Transverse colon (tissue), 4 donors: ENCODE data around the gene LDB2. TPM values are rescaled to one million over a fixed set of nuclear protein-coding genes. Genes with fewer than 3 reads are reported as not detected.

ENCODE experiments used
- DNase-seq: peaks from one replicate; pipeline ENCODE4 v3.0.0-alpha.2; 2019
- H3K27ac ChIP-seq, 4 donors: fragments of 200-600 bp; sonication (generic); 2 replicates each; pipeline ENCODE4 v1.5.1; 2016 to 2018; ENCODE audit warnings: inconsistent platforms in 4 of 4
- H3K27me3 ChIP-seq: fragments of 200-600 bp; sonication (generic); 2 replicates; pipeline ENCODE4 v1.5.1; 2017; ENCODE audit warnings: inconsistent platforms
- H3K36me3 ChIP-seq, 4 donors: fragments of 200-600 bp; sonication (generic); 2 replicates each; pipeline ENCODE4 v1.5.1; 2017 to 2019; ENCODE audit warnings: inconsistent platforms in 4 of 4
- H3K4me1 ChIP-seq, 4 donors: fragments of 200-600 bp; sonication (generic); 2 replicates each; pipeline ENCODE4 v1.5.1; 2017 to 2020; ENCODE audit warnings: inconsistent platforms in 4 of 4
- H3K4me3 ChIP-seq, 4 donors: fragments of 200-600 bp; sonication (generic); 1 replicate in 1 of 4; 2 replicates in 3 of 4; pipeline versions ENCODE4 v1.5.1 to v1.6.1; 2017 to 2019; ENCODE audit warnings: inconsistent platforms in 4 of 4
- H3K9me3 ChIP-seq, 2 donors: fragments of 200-600 bp; sonication (generic); 2 replicates each; pipeline ENCODE4 v1.5.1; 2017 to 2019; ENCODE audit warnings: inconsistent platforms in 2 of 2
- EP300 ChIP-seq: sonication (generic); formaldehyde crosslinking; IDR thresholded peaks from one replicate; pipeline ENCODE4 v1.6.1; 2017; ENCODE audit warnings: antibody characterized with exemption, low read depth
- POLR2A ChIP-seq: fragments of 450-650 bp; IDR thresholded peaks from one replicate; pipeline ENCODE4 v1.6.1; 2016; ENCODE audit warnings: antibody characterized with exemption, mild to moderate bottlenecking, moderate library complexity
- POLR2AphosphoS5 ChIP-seq, 3 donors: sonication (generic); formaldehyde crosslinking; IDR thresholded peaks; one replicate each; pipeline ENCODE4 v1.6.1; 2016; ENCODE audit warnings: antibody characterized with exemption in 3 of 3
- WGBS, 2 donors: methylation state at CpG; one replicate each; pipeline ENCODE4 v1.1.5; 2018; ENCODE audit warnings: low coverage in 1 of 2; 5-methylcytosine and 5-hydroxymethylcytosine counted together
- in situ Hi-C, 4 donors: fragments of 200-750 bp; cut with MboI; loops; one replicate each; pipeline versions ENCODE4 v1.15.0 to v1.15.1; 2017; ENCODE audit warnings: low sequenced_read_pairs in 3 of 4, low pct_ligation_motif_present in 1 of 4, low pct_unique_long_range_greater_than_20kb in 1 of 4
- intact Hi-C: fragments of 100-400 bp; cut with DNase I; formaldehyde crosslinking; loops from one replicate; pipeline ENCODE4 v1.15.1; 2023; ENCODE audit warnings: low total_unique reads
- total RNA-seq, 4 donors: library from RNA; depleted of rRNA; stranded (reverse); fragments of >200 nt; gene quantifications; one replicate each; pipeline ENCODE4 v1.1.0, GENCODE V29; 2016
- TF ChIP-seq, protein P1 (sequence below), 5 experiments: fragments of 200-600 bp in 3 of 5; fragments of 450-650 bp in 2 of 5; sonication (generic) in 3 of 5; IDR thresholded peaks; 1 replicate in 2 of 5; 2 replicates in 3 of 5; pipeline ENCODE4 v1.5.1; 2016 to 2017; ENCODE audit warnings: antibody characterized with exemption in 5 of 5, inconsistent platforms in 3 of 5, mild to moderate bottlenecking in 2 of 5, moderate library complexity in 1 of 5

The LDB2 gene
- total RNA-seq, 4 donors from 2014 or later: 7.0 to 46.6 (median 8.9) TPM

DNA sequence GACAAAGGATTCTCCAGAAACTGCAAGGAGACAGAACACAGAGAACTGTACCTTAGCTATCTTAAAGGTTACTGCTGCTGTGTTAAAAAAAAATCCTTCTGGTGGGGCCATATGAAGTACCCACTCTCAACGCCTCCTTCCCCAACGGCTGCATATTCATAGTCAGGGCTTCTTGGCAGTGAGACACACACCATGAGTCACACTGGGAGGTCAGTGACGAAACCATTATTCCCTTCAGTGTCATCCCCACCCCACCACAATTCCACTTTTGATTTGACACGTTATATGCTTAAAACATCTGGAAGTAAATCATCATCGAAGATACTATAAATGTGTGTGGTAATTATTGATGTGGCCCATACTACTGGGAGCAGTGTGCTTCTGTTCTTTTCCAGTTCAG lies 271.5 kb downstream of the LDB2 start:
- H3K9me3 ChIP-seq: no peaks in the 10 kb centered on the region
- no peaks in the 10 kb centered on the region for H3K36me3 ChIP-seq
- H3K27ac ChIP-seq: no peak overlapping the region
- no peak for DNase-seq
- H3K4me1 ChIP-seq: no peaks in the 10 kb centered on the region
- TF ChIP-seq POLR2AphosphoS5 (IDR thresholded peaks at IDR 0.05) (no peak), POLR2A (no peak), EP300 (no peak)
- TF ChIP-seq, protein P1, sequence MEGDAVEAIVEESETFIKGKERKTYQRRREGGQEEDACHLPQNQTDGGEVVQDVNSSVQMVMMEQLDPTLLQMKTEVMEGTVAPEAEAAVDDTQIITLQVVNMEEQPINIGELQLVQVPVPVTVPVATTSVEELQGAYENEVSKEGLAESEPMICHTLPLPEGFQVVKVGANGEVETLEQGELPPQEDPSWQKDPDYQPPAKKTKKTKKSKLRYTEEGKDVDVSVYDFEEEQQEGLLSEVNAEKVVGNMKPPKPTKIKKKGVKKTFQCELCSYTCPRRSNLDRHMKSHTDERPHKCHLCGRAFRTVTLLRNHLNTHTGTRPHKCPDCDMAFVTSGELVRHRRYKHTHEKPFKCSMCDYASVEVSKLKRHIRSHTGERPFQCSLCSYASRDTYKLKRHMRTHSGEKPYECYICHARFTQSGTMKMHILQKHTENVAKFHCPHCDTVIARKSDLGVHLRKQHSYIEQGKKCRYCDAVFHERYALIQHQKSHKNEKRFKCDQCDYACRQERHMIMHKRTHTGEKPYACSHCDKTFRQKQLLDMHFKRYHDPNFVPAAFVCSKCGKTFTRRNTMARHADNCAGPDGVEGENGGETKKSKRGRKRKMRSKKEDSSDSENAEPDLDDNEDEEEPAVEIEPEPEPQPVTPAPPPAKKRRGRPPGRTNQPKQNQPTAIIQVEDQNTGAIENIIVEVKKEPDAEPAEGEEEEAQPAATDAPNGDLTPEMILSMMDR (IDR thresholded peaks at IDR 0.05): no peak
- intact Hi-C loops (no loop called here), in situ Hi-C loops (no loop called here)
- H3K4me3 ChIP-seq: no peak overlapping the region
- no peaks in the 10 kb centered on the region for H3K27me3 ChIP-seq
- 44 to 55% methylated on average over 3 to 5 of the region's 5 CpGs for WGBS, 2 donors

DNA sequence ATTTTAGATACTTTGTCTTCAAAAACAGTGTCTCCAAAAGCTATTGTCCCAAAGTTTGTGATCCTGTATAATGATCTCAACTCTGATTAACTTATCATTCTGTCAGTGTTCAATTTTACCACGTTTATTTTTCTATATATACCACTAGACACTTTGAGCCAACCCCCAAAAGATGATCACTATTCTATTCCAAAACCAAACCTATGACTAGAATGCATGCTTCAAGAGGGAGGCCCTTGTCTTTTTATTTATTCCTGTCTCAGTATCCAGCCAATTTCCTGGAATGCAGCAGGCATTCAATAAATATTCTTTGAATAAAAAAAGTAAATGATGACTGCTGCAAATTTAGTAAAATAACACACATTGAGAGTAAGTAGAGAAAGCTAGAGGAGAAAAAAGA lies 275.6 kb downstream of the LDB2 start:
- H3K27me3 ChIP-seq: no peaks in the 10 kb centered on the region
- H3K27ac ChIP-seq: no peak overlapping the region
- no peaks in the 10 kb centered on the region for H3K4me1 ChIP-seq
- intact Hi-C loops (no loop called here), in situ Hi-C loops (no loop called here)
- TF ChIP-seq, protein P1 (IDR thresholded peaks at IDR 0.05): no peak
- H3K4me3 ChIP-seq: no peak overlapping the region
- 13 to 24% methylated on average over 1 of the region's 1 CpG for WGBS, 2 donors
- H3K9me3 ChIP-seq: no peaks in the 10 kb centered on the region
- H3K36me3 ChIP-seq: no peaks in the 10 kb centered on the region
- no peak for DNase-seq

DNA sequence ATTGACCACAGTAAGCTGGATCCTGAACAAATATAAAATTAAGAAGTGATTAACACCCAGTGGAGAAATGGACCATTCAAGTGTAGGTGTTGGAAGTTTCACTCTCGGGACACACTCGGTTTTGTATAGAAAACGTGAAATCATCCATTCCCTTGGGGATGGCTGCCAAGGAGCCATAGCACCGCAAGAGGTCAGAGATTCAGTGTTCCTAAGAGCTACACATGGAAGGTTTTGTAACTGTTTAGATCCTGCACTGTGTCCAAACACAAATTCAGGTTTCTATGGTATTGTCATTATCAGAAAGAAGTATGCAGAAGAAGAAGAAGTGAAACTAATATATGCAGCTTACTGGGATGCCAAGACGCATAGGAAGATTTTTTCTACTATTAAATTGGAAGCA lies 281.0 kb downstream of the LDB2 start:
- DNase-seq: no peak
- WGBS, 2 donors: 63 to 68% methylated on average over 5 of the region's 5 CpGs
- TF ChIP-seq EP300: no peak
- no peak for TF ChIP-seq POLR2A
- TF ChIP-seq, protein P1 (IDR thresholded peaks at IDR 0.05): no peak
- TF ChIP-seq POLR2AphosphoS5 (IDR thresholded peaks at IDR 0.05): no peak
- Histone ChIP-seq H3K36me3 (no peaks in the 10 kb centered on the region), H3K27ac (no peak overlapping the region), H3K9me3 (no peaks in the 10 kb centered on the region), H3K4me1 (peaks cover 0 to 4% (median 0%) of the 10 kb centered on the region in 4 donors), H3K4me3 (no peak overlapping the region), H3K27me3 (no peaks in the 10 kb centered on the region)
- intact Hi-C loops: no loop called here
- in situ Hi-C loops: no loop called here

DNA sequence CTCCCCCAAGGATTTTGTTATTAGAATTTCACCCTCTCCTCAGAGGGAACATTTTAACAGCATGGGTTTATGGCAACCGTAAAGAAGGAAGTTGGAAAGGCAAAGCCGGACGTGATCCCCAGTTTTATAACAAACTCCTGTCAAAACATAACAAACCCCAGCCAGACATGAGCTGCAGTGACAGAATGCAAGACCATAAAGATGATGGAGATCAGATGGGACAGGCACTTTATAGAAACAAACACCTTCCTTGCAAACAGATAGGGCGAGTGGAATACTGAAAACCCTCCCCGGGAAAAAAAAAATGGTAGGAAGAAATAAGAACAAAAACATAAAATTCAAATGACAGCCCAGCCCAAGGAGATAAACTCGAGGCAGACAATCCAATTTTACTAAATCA lies 281.4 kb downstream of the LDB2 start:
- Histone ChIP-seq H3K4me3 (no peak overlapping the region), H3K4me1 (peaks cover 0 to 4% (median 0%) of the 10 kb centered on the region in 4 donors), H3K36me3 (no peaks in the 10 kb centered on the region), H3K27ac (no peak overlapping the region), H3K27me3 (no peaks in the 10 kb centered on the region), H3K9me3 (no peaks in the 10 kb centered on the region)
- in situ Hi-C loops (no loop called here), intact Hi-C loops (no loop called here)
- 21 to 27% methylated on average over 3 to 6 of the region's 6 CpGs for WGBS, 2 donors
- no peak for DNase-seq
- TF ChIP-seq, protein P1 (IDR thresholded peaks at IDR 0.05): no peak
- TF ChIP-seq POLR2AphosphoS5 (IDR thresholded peaks at IDR 0.05): no peak
- TF ChIP-seq POLR2A: no peak
- TF ChIP-seq EP300: no peak
